Measurements from ENCODE around the gene PEX5.

GRCh38 chr12:7142809-7143465, 46.5 kb upstream of the PEX5 start:
- TF ChIP-seq CTCF (IDR thresholded peaks at IDR 0.05; ENCODE audit: low read length): no peak
- TF ChIP-seq EZH2 (IDR thresholded peaks at IDR 0.05; ENCODE audit: borderline replicate concordance, low read length): no peak
